ENCODE results near the gene BHLHE40.

Gene BHLHE40

DNA sequence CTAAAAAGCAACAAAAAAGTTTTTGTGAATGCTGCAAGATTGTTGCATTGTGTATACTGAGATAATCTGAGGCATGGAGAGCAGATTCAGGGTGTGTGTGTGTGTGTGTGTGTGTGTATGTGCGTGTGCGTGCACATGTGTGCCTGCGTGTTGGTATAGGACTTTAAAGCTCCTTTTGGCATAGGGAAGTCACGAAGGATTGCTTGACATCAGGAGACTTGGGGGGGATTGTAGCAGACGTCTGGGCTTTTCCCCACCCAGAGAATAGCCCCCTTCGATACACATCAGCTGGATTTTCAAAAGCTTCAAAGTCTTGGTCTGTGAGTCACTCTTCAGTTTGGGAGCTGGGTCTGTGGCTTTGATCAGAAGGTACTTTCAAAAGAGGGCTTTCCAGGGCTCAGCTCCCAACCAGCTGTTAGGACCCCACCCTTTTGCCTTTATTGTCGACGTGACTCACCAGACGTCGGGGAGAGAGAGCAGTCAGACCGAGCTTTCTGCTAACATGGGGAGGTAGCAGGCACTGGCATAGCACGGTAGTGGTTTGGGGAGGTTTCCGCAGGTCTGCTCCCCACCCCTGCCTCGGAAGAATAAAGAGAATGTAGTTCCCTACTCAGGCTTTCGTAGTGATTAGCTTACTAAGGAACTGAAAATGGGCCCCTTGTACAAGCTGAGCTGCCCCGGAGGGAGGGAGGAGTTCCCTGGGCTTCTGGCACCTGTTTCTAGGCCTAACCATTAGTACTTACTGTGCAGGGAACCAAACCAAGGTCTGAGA is 4.7 kb downstream of the BHLHE40 start:
- peak; percentile 39 to 61 for DNase-seq (ENCODE audit: low read depth in 2 of 2)

DNA sequence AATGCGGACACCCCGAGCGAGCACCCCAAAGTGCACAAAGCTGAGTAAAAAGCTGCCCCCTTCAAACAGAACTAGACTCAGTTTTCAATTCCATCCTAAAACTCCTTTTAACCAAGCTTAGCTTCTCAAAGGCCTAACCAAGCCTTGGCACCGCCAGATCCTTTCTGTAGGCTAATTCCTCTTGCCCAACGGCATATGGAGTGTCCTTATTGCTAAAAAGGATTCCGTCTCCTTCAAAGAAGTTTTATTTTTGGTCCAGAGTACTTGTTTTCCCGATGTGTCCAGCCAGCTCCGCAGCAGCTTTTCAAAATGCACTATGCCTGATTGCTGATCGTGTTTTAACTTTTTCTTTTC is 5.3 kb downstream of the BHLHE40 start:
- DNase-seq (ENCODE audit: low read depth in 2 of 2) = no peak

DNA sequence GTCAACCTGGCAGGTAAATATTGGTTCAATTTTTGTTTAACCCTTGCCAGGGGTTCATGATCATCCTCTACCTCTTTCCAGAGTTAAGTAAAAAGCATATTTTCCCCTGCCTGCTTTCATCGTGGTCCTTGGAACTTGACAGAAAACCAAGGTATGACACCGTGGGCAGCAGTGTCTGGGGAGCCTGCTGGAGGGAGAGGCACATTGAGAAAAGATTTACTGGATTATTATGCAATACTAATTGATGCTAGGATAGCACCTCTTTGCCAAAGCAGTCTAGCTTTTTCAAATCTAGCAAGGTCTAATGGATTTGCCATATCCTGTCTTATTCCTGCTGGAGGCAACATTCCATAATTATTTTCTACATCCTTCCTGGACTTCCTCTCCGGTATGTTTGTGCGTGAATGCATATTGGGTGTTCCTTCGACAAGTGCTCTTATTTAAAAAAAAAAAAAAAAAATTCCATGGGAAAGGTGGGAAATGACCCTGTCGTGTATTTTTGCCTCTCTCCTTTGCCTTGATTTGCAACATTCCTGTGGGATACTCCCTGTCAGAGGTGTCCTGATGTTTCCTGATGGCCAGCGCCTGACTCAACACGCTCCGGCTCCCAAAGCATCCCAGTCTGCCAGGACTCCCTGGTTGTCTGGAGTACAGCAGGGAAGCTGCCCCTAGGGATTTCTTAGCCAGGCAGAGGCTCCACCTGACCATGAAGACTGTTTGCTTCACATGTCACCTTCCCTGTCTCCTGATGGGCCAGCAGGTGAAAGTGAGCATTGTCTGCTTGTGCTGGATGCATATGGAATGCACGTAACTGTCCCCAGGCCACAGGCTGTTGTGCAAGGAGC is 6.3 kb downstream of the BHLHE40 start:
- DNase-seq (ENCODE audit: low read depth in 2 of 2) = no peak

- DNase-seq (ENCODE audit: low read depth in 2 of 2) = peak in 1 of 2 experiments; percentile 12
Measured at GRCh38 chr3:4986175-4986781, 7.0 kb downstream of the BHLHE40 start.

- DNase-seq (ENCODE audit: low read depth in 2 of 2) = peak; percentile 29 to 68
Measured at GRCh38 chr3:4986782-4987537, 7.7 kb downstream of the BHLHE40 start.

- DNase-seq (ENCODE audit: low read depth in 2 of 2) = no peak
Measured at GRCh38 chr3:4987538-4988296, 8.5 kb downstream of the BHLHE40 start.

DNA sequence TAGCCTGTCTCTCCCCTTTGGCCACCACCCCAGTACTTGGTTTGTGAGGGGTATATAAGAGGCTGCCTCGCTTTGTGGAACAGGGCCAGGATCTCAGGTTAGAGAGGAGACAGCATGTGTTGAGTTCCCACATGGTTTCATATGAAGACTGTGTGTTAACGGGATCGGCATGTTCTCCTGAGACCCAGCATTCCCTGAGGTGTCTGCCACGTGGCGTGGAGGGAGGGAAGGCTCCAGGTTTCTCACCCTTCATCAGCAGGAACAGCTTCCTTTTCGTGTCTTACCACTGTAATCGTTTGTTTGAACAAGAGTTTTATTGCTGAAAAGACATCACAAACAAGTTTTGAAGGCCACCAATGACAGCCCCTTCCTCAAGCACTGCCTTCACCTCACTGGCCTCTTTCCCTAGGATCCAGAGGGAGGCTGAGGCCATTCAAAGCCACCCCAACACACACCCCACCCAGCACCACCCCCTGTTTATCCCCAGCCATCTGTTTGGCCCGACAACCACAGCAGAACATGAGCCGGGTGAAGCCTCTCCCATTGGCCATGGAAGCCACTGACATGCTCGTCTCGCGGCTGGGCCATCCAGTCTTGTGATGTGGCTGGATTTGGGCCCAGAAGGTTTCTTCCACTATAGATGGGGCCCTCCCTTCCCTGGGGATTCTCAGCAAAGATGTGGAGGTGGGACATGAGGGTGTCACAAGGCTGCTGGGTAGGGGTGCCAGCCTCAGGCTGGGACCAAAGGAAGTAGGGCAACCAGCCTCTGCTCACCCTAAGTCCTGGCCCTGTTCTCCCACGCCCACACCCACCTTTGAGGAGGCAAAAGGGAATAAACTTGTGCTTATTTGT is 10.0 kb downstream of the BHLHE40 start:
- DNase-seq (ENCODE audit: low read depth in 2 of 2) = no peak

DNA sequence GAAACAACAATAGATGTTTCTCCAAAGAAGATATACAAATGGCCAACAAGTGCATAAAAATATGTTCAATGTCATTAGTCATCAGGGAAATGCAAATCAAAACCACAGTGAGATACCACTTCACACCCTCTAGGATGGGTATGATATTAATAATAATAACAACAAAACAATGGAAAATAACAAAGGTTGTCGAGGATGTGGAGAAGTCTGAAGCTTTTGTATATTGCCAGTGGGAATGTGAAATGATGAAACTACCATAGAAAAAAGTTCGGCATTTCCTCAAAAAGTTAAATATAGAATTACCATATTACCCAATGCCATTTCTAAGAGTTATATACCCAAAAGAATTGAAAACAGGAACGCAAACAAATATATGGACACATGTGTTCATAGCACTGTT is 10.8 kb downstream of the BHLHE40 start:
- no peak for DNase-seq (ENCODE audit: low read depth in 2 of 2)

- DNase-seq (ENCODE audit: low read depth in 2 of 2) = no peak
Measured at GRCh38 chr3:4992118-4992517, 12.9 kb downstream of the BHLHE40 start.

- no peak for DNase-seq (ENCODE audit: low read depth in 2 of 2)
Measured at GRCh38 chr3:4993276-4994143, 14.3 kb downstream of the BHLHE40 start.

GRCh38 chr3:4994144-4994730 is 15.0 kb downstream of the BHLHE40 start:
- DNase-seq (ENCODE audit: low read depth in 2 of 2) = no peak

GRCh38 chr3:4994823-4995499 is 15.7 kb downstream of the BHLHE40 start:
- no peak for DNase-seq (ENCODE audit: low read depth in 2 of 2)

- no peak for DNase-seq (ENCODE audit: low read depth in 2 of 2)
Measured at GRCh38 chr3:4995500-4996053, 16.3 kb downstream of the BHLHE40 start.

- DNase-seq (ENCODE audit: low read depth in 2 of 2) = no peak
Measured at GRCh38 chr3:4996223-4996765, 17.1 kb downstream of the BHLHE40 start.

- no peak for DNase-seq (ENCODE audit: low read depth in 2 of 2)
Measured at GRCh38 chr3:4996771-4997291, 17.6 kb downstream of the BHLHE40 start.

- no peak for DNase-seq (ENCODE audit: low read depth in 2 of 2)
Measured at GRCh38 chr3:4997946-4998345, 18.7 kb downstream of the BHLHE40 start.

- no peak for DNase-seq (ENCODE audit: low read depth in 2 of 2)
Measured at GRCh38 chr3:4999531-5000184, 20.4 kb downstream of the BHLHE40 start.

Measured in stimulated activated CD4-positive, alpha-beta T cell treated with anti-CD3 and anti-CD28 coated beads, Interleukin-12 subunit alpha, Interleukin-12 subunit beta, amount 100 ng/mL, for 24 hours (primary cell).